K562 (cell line): ENCODE measurements around the gene LAGE3. TPM values are rescaled to one million over a fixed set of nuclear protein-coding genes. Genes with fewer than 3 reads are reported as not detected.
A peak's percentile ranks its signal among the peaks of the same experiment; 100 is the strongest.

Source experiments
- ADNP ChIP-seq: fragments of 200-800 bp; sonication (Bioruptor generic); IDR thresholded peaks from 2 replicates; pipeline ENCODE4 v1.6.1; 2016; ENCODE audit warnings: missing genetic modification characterization, missing compliant biosample characterization
- CBX8 ChIP-seq: fragments of 200-600 bp; sonication (generic); IDR thresholded peaks from 2 replicates; pipeline ENCODE4 v1.6.1; 2012; ENCODE audit warnings: borderline replicate concordance, mixed run types, low read depth, mild to moderate bottlenecking, moderate library complexity, mixed read lengths, low read length, control low read depth, inconsistent platforms; ENCODE audit not compliant: poor library complexity, severe bottlenecking; ENCODE audit errors: extremely low read depth
- DDX20 ChIP-seq: fragments of 450-650 bp; IDR thresholded peaks from 2 replicates; pipeline ENCODE4 v1.6.1; 2016; ENCODE audit warnings: missing genetic modification characterization, low read depth, mild to moderate bottlenecking, missing compliant biosample characterization, moderate library complexity
- ETV5 ChIP-seq: sonication (generic); formaldehyde crosslinking; IDR thresholded peaks from 2 replicates; pipeline ENCODE4 v1.4.0; 2020; ENCODE audit warnings: low read depth, mild to moderate bottlenecking, missing genetic modification reagents
- FOXP1 ChIP-seq: sonication (generic); formaldehyde crosslinking; IDR thresholded peaks from 2 replicates; pipeline ENCODE4 v1.8.0; 2022; ENCODE audit warnings: mild to moderate bottlenecking, missing genetic modification reagents
- MCM2 ChIP-seq: fragments of 450-650 bp; IDR thresholded peaks from 2 replicates; pipeline ENCODE4 v1.6.1; 2017; ENCODE audit warnings: low read depth, mild to moderate bottlenecking
- PHF21A ChIP-seq: fragments of 450-650 bp; IDR thresholded peaks from 2 replicates; pipeline ENCODE4 v1.6.1; 2017; ENCODE audit warnings: low read depth, borderline replicate concordance
- POLR2B ChIP-seq: fragments of 450-650 bp; IDR thresholded peaks from 2 replicates; pipeline ENCODE4 v1.6.1; 2018; ENCODE audit warnings: low read depth; ENCODE audit not compliant: partially characterized antibody
- PTTG1 ChIP-seq: fragments of 450-650 bp; IDR thresholded peaks from 2 replicates; pipeline ENCODE4 v1.6.1; 2016; ENCODE audit warnings: low read depth, mild to moderate bottlenecking, missing genetic modification characterization, missing compliant biosample characterization
- STAT5A ChIP-seq: IDR thresholded peaks from 2 replicates; pipeline ENCODE4 v1.6.1; 2012; ENCODE audit warnings: low read length, inconsistent platforms, borderline replicate concordance
- TAF9B ChIP-seq: fragments of 450-650 bp; IDR thresholded peaks from 2 replicates; pipeline ENCODE4 v1.6.1; 2018; ENCODE audit warnings: mild to moderate bottlenecking; ENCODE audit not compliant: partially characterized antibody
- ZBTB1 ChIP-seq: sonication (generic); formaldehyde crosslinking; IDR thresholded peaks from 2 replicates; pipeline ENCODE4 v1.8.1; 2023; ENCODE audit warnings: missing genetic modification reagents, low read depth, mild to moderate bottlenecking, borderline replicate concordance
- ZNF3 ChIP-seq: fragments of 250-450 bp; sonication (Bioruptor Pico); IDR thresholded peaks from 2 replicates; pipeline ENCODE4 v1.5.0; 2021; ENCODE audit warnings: mild to moderate bottlenecking, moderate library complexity
- ZNF347 ChIP-seq: fragments of 450-650 bp; formaldehyde crosslinking; IDR thresholded peaks from 2 replicates; pipeline ENCODE4 v1.4.0; 2020; ENCODE audit warnings: low read depth, mild to moderate bottlenecking, moderate library complexity
- ZNF583 ChIP-seq: fragments of 250-450 bp; sonication (Bioruptor Pico); IDR thresholded peaks from 2 replicates; pipeline ENCODE4 v1.4.0; 2020
- polyA plus RNA-seq, 8 experiments: library from polyadenylated mRNA; depleted of rRNA in 4 of 8; stranded (reverse) in 5 of 8; unstranded in 3 of 8; fragments of >200 nt; fragmentation: Nextera tagmentation in 2 of 8; fragmentation: Illumina TruSeq in 1 of 8; extraction: Ambion mirVana in 2 of 8; extraction: Trizol in 1 of 8; gene quantifications; 2 replicates each; pipeline versions ENCODE4 v1.2.1 to v1.2.3, GENCODE V29; 2011 to 2014; ENCODE audit warnings: inconsistent platforms in 1 of 8, missing spikeins in 1 of 8
- total RNA-seq, 7 experiments: library from RNA; depleted of rRNA in 6 of 7; stranded (reverse); fragments of >200 nt in 6 of 7; fragmentation: Illumina TruSeq in 2 of 7; extraction: Trizol in 2 of 7; gene quantifications; 2 replicates each; pipeline versions ENCODE4 v1.2.1 to v1.2.3, GENCODE V29; 2011 to 2021; ENCODE audit warnings: low replicate concordance in 1 of 7
- TF ChIP-seq, protein P1 (sequence below): fragments of 200-400 bp; formaldehyde crosslinking; IDR thresholded peaks from 2 replicates; pipeline ENCODE4 v1.6.1; 2017; ENCODE audit warnings: mild to moderate bottlenecking, low read depth, low read length, moderate library complexity
- TF ChIP-seq, protein P2 (sequence below), 2 experiments: fragments of 250-450 bp in 1 of 2; fragments of 450-650 bp in 1 of 2; sonication (Bioruptor Pico) in 1 of 2; IDR thresholded peaks; 2 replicates each; pipeline versions ENCODE4 v1.6.1 to v1.8.0; 2016 to 2021; ENCODE audit warnings: mild to moderate bottlenecking in 2 of 2, moderate library complexity in 2 of 2, missing compliant biosample characterization in 1 of 2, missing genetic modification characterization in 1 of 2
- TF ChIP-seq, protein P3 (sequence below): sonication (generic); formaldehyde crosslinking; IDR thresholded peaks from 2 replicates; pipeline ENCODE4 v1.8.0; 2022; ENCODE audit warnings: missing genetic modification reagents, mild to moderate bottlenecking, borderline replicate concordance
- TF ChIP-seq, protein P4 (sequence below): fragments of 450-650 bp; IDR thresholded peaks from 2 replicates; pipeline ENCODE4 v1.6.1; 2017; ENCODE audit warnings: antibody characterized with exemption, mild to moderate bottlenecking

The LAGE3 gene
- total and polyA plus RNA-seq, 9 of the 15 experiments (the other 6 are each of a cell fraction or from before 2014, with no cell fraction given) = 28.2 to 125 (median 35.8) TPM

DNA sequence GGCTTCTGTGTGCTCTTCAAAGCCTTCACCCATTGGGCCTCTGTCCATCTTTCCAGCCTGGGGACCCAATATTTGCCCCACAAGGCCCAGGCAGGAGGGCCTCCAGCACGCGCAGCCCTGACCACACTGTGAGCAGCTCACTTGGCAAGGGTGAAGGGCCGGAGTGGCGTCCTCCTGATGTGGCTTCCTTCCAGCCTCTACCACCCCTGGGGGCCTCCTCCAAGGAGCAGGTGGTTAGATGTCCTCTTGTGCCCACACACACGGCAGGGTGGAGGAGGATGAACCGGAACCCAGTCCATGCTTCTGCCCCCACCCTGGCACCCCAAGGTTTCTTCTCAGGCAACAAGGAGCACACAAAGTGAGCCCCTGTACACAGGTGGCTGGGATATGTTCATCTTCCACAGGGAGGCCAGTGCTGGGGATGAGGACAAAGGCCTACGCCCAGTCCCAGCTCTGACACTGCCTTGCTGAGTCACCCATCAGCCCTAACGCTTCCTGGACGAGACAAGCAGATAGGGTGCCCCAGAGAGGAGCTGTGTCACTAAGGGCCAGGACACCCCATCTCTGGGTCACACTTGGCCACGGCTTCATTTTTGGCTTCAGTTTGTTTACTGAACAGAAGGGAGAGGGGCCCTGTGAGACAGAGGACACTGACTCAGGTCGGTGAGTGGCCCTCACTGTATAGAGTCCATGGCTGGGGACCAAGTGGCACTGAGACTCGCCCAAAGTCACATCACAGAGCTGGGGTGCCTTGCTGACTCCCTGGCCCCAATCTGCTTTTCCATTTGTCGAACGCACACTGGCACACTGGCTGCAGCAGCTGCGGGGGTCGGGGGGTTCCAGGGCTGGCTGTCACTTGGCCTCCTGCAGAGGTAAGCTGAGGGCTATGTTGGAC, 5.4 kb upstream of the LAGE3 start (continued):
- TF ChIP-seq, protein P1, sequence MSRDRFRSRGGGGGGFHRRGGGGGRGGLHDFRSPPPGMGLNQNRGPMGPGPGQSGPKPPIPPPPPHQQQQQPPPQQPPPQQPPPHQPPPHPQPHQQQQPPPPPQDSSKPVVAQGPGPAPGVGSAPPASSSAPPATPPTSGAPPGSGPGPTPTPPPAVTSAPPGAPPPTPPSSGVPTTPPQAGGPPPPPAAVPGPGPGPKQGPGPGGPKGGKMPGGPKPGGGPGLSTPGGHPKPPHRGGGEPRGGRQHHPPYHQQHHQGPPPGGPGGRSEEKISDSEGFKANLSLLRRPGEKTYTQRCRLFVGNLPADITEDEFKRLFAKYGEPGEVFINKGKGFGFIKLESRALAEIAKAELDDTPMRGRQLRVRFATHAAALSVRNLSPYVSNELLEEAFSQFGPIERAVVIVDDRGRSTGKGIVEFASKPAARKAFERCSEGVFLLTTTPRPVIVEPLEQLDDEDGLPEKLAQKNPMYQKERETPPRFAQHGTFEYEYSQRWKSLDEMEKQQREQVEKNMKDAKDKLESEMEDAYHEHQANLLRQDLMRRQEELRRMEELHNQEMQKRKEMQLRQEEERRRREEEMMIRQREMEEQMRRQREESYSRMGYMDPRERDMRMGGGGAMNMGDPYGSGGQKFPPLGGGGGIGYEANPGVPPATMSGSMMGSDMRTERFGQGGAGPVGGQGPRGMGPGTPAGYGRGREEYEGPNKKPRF = no peak
- TF ChIP-seq MCM2 = no peak
- peak; percentile 32 for TF ChIP-seq TAF9B
- no peak for TF ChIP-seq ZBTB1
- no peak; the same call in 1 of the 2 replicates for TF ChIP-seq ZNF583 (CRISPR knock-in tag)
- TF ChIP-seq, protein P2, sequence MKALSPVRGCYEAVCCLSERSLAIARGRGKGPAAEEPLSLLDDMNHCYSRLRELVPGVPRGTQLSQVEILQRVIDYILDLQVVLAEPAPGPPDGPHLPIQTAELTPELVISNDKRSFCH (CRISPR knock-in tag; IDR thresholded peaks at IDR 0.05) = no peak
- TF ChIP-seq, protein P2 (tag; IDR thresholded peaks at IDR 0.05) = no peak
- no peak for TF ChIP-seq ZNF347
- TF ChIP-seq, protein P3, sequence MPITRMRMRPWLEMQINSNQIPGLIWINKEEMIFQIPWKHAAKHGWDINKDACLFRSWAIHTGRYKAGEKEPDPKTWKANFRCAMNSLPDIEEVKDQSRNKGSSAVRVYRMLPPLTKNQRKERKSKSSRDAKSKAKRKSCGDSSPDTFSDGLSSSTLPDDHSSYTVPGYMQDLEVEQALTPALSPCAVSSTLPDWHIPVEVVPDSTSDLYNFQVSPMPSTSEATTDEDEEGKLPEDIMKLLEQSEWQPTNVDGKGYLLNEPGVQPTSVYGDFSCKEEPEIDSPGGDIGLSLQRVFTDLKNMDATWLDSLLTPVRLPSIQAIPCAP = no peak
- TF ChIP-seq, protein P4, sequence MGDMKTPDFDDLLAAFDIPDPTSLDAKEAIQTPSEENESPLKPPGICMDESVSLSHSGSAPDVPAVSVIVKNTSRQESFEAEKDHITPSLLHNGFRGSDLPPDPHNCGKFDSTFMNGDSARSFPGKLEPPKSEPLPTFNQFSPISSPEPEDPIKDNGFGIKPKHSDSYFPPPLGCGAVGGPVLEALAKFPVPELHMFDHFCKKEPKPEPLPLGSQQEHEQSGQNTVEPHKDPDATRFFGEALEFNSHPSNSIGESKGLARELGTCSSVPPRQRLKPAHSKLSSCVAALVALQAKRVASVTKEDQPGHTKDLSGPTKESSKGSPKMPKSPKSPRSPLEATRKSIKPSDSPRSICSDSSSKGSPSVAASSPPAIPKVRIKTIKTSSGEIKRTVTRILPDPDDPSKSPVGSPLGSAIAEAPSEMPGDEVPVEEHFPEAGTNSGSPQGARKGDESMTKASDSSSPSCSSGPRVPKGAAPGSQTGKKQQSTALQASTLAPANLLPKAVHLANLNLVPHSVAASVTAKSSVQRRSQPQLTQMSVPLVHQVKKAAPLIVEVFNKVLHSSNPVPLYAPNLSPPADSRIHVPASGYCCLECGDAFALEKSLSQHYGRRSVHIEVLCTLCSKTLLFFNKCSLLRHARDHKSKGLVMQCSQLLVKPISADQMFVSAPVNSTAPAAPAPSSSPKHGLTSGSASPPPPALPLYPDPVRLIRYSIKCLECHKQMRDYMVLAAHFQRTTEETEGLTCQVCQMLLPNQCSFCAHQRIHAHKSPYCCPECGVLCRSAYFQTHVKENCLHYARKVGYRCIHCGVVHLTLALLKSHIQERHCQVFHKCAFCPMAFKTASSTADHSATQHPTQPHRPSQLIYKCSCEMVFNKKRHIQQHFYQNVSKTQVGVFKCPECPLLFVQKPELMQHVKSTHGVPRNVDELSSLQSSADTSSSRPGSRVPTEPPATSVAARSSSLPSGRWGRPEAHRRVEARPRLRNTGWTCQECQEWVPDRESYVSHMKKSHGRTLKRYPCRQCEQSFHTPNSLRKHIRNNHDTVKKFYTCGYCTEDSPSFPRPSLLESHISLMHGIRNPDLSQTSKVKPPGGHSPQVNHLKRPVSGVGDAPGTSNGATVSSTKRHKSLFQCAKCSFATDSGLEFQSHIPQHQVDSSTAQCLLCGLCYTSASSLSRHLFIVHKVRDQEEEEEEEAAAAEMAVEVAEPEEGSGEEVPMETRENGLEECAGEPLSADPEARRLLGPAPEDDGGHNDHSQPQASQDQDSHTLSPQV = peak; percentile 94
- TF ChIP-seq FOXP1 = no peak
- no peak for TF ChIP-seq STAT5A
- TF ChIP-seq ZNF3 (CRISPR knock-in tag) = no peak
- no peak for TF ChIP-seq PHF21A
- TF ChIP-seq POLR2B = peak; percentile 61
- no peak for TF ChIP-seq PTTG1
- 0 out of 2 replicates have a peak, but pooled peaks have one; percentile 46 for TF ChIP-seq ETV5 (CRISPR knock-in tag)
- TF ChIP-seq DDX20 (tag) = no peak
- no peak for TF ChIP-seq ADNP (tag)
- no peak for TF ChIP-seq CBX8
